ENCODE measurements around the gene MRPL4.

The MRPL4 gene

GRCh38 chr19:10290876-10291553 lies 39.0 kb downstream of the MRPL4 start:
- TF ChIP-seq CTCF (IDR thresholded peaks at IDR 0.05; ENCODE audit: low read depth, low read length) = no peak
- DNase-seq (ENCODE audit: low read depth, low spot score) = no peak
- in situ Hi-C loops (cut with HindIII; ENCODE audit: low sequenced_read_pairs) = no loop called here
- no peak overlapping the region for H3K4me3 ChIP-seq (ENCODE audit: low read depth, low read length)

- TF ChIP-seq CTCF (IDR thresholded peaks at IDR 0.05; ENCODE audit: low read depth, low read length) = no peak
- no peak for DNase-seq (ENCODE audit: low read depth, low spot score)
- no peak overlapping the region for H3K4me3 ChIP-seq (ENCODE audit: low read depth, low read length)
- in situ Hi-C loops (cut with HindIII; ENCODE audit: low sequenced_read_pairs) = no loop called here
Observed at GRCh38 chr19:10291554-10292205, 39.7 kb downstream of the MRPL4 start.

GRCh38 chr19:10292206-10292788 lies 40.3 kb downstream of the MRPL4 start:
- no peak for TF ChIP-seq CTCF (IDR thresholded peaks at IDR 0.05; ENCODE audit: low read depth, low read length)
- peak; percentile 24 for DNase-seq (ENCODE audit: low read depth, low spot score)
- in situ Hi-C loops (cut with HindIII; ENCODE audit: low sequenced_read_pairs) = no loop called here
- H3K4me3 ChIP-seq (ENCODE audit: low read depth, low read length) = no peak overlapping the region

GRCh38 chr19:10292789-10293636 lies 41.0 kb downstream of the MRPL4 start:
- in situ Hi-C loops (cut with HindIII; ENCODE audit: low sequenced_read_pairs) = no loop called here
- H3K4me3 ChIP-seq (ENCODE audit: low read depth, low read length) = no peak overlapping the region
- TF ChIP-seq CTCF (IDR thresholded peaks at IDR 0.05; ENCODE audit: low read depth, low read length) = no peak
- no peak for DNase-seq (ENCODE audit: low read depth, low spot score)

- TF ChIP-seq CTCF (IDR thresholded peaks at IDR 0.05; ENCODE audit: low read depth, low read length) = no peak
- in situ Hi-C loops (cut with HindIII; ENCODE audit: low sequenced_read_pairs) = no loop called here
- H3K4me3 ChIP-seq (ENCODE audit: low read depth, low read length) = no peak overlapping the region
Observed at GRCh38 chr19:10293637-10294367, 41.8 kb downstream of the MRPL4 start.

GRCh38 chr19:10294368-10294697 lies 42.3 kb downstream of the MRPL4 start:
- H3K4me3 ChIP-seq (ENCODE audit: low read depth, low read length) = no peak overlapping the region
- in situ Hi-C loops (cut with HindIII; ENCODE audit: low sequenced_read_pairs) = no loop called here
- TF ChIP-seq CTCF (IDR thresholded peaks at IDR 0.05; ENCODE audit: low read depth, low read length) = peak; percentile 10
- no peak for DNase-seq (ENCODE audit: low read depth, low spot score)

More at GRCh38 chr19:10293637-10294367, 41.8 kb downstream of the MRPL4 start:
- no peak for DNase-seq (ENCODE audit: low read depth, low spot score)
